ENCODE results near the gene MRPL4. TPM values are rescaled to one million over a fixed set of nuclear protein-coding genes. Genes with fewer than 3 reads are reported as not detected.
"Not testable (repeated sequence)": the region's sequence is repeated elsewhere in the genome, so short reads cannot be mapped to it uniquely, and the experiment has no call there.

MRPL4 gene
- polyA plus RNA-seq, 3 donors: 47.5 to 58.3 (median 58.1) TPM

GRCh38 chr19:10227026-10227971 lies 24.7 kb upstream of the MRPL4 start:
- no peak for DNase-seq

DNA sequence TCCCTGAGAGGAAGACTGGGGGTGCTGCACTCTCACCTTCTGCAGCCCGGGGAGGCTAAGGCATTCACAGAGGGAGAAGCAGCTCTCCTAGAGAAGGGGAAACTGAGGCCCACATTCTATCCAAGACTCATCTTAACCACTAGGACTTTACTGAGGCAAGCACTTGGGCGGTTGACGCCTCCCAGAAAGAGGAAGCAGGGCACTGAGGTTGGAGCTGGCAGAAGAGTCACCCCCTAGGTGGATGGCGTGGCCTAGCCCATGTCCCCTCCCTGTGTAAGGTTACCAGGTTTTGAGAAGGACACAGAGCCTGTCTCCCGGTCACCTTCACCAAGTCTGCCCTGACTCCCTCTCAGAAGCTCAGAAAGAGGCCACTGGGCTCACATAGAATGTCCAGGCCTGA lies 23.6 kb upstream of the MRPL4 start:
- DNase-seq: no peak

DNA sequence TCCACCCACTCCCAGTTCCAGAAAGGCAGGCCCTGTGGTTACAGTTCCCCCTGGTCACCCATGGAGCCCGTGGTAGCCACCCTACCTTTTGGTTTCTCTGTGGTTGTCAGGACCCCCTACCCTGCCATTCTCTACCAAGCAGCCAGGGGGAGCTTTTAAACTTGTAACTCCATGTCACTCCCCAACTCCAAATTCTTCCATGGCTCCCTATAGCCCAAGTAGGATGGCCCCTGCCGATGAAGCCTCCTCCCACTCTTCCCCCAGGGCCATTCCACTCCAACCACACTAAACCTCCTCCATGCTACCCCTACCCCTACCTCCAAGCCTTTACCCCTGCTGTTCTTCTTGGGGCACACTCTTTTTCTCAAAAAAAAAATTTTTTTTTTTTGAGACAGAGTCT lies 23.1 kb upstream of the MRPL4 start:
- no peak for DNase-seq

DNA sequence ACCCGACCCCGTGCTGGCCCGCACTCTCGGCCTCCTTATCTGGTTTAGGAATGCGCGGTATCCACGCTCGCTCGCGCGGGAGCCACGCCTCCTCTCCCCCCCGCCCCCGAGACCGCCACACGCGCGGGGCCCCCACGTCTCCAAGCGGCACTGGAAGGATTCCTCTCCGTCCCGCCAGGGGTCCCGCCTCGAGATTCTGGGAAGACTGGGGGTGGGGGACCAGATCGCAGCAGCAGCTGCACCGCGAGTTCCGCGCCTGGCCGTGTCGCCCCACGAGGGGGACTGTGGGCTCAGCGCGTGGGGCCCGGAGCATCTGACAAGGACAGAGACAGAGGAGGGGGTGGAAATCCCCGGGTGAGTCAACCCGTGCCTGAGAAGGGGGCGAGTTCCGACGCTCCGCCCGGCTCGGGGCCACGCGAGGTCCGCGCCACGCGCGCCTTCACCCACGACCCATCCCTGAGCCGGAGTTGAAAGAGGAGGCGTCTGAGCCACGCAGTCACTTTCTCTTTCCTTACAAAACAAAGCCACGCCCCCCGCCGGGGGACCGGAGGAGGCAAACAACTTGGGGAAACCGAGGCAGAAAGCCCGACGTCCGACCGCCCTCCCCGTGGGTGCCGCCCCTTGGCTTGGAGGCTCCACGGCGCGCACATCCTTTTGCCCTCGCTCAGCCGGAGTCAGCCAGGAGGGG lies 21.7 kb upstream of the MRPL4 start:
- DNase-seq: peak; percentile 45

GRCh38 chr19:10230861-10231611 lies 21.0 kb upstream of the MRPL4 start, which contains the start of gene S1PR2:
S1PR2 (minus strand) TSS chr19:10231331; CDS start chr19:10224905, 6,426 bp downstream.
- DNase-seq: peak; percentile 85

- DNase-seq: no peak
Observed at GRCh38 chr19:10231612-10232228, 20.3 kb upstream of the MRPL4 start.

DNA sequence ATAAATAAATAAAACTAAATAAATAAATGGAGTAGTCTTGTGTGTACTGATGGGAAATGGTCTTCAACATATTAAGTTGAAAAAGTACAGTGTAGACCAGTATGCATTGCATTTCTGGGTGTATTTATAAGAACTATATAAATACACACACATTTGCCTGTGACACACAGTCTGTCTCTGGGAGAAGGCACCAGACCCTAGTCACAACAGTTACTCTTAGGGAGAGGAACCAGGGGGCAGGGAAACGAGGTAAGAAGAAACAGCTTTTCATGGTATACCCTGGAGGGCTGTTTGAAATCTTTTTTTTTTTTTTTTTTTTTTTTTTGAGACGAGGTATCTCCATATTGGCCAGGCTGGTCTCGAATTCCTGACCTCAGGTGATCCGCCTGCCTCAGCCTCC lies 18.1 kb upstream of the MRPL4 start:
- DNase-seq: no peak

- no peak for DNase-seq
Observed at GRCh38 chr19:10235003-10235402, 17.0 kb upstream of the MRPL4 start.

DNA sequence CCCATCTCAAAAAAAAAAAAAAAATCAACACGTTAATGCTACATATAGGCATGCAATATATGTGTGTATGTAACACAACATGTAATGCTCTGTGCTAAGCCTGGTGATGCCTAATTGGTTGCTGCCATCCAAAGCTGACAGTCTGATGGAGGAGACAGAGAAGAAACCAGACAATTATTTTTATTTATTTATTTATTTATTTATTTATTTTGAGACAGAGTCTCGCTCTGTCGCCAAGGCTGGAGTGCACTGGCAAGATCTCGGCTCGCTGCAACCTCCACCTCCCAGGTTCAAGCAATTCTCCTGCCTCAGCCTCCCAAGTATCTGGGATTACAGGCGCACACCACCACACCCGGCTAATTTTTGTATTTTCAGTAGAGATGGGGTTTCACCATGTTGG lies 16.6 kb upstream of the MRPL4 start:
- not testable (repeated sequence) for DNase-seq

DNA sequence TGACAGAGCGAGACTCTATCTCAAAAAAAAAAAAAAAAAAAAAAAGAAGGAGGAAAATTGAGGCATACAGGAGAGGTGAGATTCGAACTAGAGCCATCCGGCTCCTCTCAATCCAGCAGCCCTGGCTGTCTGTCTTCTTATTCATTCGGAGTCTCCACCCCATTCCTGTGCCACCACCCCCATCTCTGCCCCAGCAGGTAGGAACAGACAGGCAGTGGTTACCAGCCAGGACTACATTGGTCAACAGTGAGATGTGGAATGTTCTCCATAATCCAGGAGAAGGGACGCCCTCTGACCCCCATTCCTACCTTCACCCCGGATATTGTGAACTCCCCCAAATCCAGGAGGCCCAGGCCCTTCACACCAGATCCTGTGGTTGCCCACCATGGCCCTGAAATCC lies 14.3 kb upstream of the MRPL4 start:
- DNase-seq: no peak

DNA sequence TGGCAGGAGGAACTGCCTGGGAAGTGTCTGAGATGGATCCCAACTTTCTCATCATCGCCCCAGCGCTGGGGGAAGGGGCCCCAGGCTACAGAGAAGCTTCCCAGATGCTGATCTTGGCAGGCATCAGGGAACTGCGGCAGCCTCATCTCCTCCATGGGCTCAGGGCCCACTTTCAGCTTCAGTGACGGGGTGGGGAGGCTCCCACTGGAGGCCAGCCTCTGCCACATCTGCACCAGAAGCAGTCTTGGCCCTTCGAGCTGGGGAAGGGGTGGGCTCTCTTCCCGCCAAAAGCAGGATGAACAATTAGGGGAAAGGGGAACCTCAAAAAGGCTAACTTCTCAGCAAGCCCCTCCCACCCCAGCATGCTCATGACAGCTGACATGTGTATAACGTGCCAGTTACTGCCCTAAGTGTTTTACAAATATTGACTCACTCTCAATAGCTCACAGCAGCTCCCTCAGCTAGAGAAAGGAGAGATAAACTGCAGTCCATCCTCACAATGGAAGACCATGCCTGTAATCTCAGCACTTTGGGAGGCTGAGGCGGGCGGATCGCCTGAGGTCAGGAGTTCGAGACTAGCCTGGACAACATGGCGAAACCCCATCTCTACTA lies 13.7 kb upstream of the MRPL4 start:
- DNase-seq: peak; percentile 60

DNA sequence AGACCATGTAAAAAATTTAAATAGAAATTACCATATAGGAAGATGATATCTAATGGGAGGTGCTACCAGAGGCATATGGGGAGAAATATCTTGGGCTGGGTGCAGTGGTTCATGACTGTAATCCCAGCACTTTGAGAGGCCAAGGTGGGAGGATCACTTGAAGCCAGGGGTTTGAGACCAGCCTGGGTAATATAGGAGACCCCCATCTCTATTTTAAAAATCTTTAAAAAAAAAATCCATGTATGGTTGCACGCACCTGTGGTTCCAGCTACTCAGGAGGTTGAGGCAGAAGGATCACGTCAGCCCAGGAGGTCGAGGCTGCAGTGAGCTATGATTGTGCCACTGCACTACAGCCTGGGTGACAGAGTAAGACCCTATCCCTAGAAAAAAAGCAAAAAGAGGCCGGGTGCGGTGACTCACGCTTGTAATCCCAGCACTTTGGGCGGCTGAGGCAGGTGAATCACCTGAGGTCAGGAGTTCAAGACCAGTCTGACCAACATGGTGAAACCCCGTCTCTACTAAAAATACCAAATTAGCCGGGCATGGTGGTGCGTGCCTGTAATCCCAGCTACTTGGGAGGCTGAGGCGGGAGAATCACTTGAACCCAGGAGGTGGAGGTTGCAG lies 10.1 kb upstream of the MRPL4 start:
- not testable (repeated sequence) for DNase-seq

- no peak for DNase-seq
Observed at GRCh38 chr19:10243606-10244005, 8.4 kb upstream of the MRPL4 start.

DNA sequence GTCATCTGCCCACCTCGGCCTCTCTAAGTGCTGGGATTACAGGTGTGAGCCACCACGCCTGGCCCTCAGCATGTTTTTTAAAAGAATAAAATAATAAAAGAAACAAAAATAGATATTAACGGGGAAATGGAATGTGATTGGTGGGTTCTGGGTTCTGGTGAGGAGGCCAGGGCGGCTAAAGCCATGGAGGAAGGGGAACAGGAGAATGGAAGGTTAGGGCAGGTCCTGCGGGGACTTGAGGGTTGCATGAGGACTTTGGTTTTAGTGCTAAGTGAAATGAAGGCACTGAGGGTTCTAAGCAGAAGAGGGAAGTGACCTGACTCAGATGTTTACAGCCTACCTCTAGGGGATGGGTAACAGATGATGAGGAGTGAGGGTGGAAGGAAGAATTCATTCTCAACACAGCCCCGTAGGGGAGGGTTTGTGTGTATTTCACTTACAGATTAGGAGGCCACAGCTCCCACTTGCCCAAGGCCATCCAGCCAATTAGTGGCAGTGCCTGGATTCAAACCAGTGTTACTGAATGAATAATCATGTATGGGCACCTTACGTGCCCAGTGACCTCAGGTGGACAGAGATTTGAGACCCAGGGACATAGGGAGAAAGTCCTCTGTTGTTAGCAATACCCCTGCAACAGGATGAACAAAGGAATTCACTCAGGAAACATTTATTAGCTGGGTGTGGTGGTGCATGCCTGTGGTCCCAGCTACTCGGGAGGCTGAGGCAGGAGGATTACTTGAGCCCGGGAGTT lies 6.7 kb upstream of the MRPL4 start:
- no peak for DNase-seq

DNA sequence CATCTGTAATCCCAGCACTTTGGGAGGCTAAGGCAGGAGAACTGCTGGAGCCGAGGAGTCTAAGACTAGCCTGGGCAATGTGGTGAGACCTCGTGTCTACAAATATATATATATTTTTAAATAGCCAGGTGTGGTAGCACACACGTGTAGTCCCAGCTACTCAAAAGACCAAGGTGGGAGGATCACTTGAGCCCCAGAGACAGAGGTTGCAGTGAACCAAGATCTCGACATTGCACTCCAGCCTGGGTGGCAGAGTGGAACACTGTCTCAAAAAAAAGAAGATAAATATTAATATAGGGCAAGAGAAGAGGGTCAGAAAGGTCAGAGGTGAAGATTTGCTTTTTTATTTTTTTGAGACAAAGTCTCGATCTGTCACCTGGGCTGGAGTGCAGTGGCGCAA lies 5.5 kb upstream of the MRPL4 start:
- no peak for DNase-seq

DNA sequence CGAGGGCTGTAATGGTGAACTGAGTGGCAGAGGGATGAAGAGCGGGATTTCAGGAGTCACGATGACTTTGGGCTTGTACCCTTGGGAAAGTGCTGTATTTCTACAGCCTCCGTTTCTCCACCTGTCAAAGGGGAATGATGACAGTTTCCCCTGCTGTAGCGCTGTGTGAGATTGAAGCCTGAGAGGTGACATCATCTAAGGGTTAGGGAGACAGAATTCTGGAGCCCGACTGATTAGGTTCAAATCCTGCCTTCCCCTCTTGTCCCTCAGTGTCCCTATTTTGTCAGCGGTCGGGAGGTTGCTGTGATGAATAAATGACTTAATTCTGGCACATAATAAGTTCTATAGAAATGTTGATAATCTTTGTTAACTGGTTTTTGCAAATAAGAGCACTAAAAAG lies 693 bp downstream of the MRPL4 start:
- no peak for DNase-seq

GRCh38 chr19:10254244-10254643 lies 2.2 kb downstream of the MRPL4 start:
- no peak for DNase-seq

DNA sequence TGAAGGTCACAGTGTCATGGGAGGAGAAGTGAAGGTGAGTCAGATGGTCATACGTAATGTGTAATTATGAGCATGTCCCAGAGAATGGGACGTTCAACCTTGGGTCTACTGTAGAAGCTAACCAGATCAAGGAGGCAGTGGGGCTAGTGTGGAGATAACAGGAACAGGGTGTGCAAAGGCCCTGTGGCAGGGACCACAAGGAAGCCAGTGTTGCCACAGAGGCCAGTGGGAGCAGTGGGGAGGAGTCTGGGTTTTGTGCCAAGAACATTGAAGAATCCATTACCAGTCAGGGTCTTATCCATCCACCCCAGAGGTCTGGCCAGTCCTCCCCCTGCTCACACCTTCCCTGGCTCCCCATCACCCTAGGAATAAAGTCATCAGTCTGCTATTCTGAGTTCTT lies 3.3 kb downstream of the MRPL4 start:
- no peak for DNase-seq

- DNase-seq: no peak
Observed at GRCh38 chr19:10256551-10256950, 4.5 kb downstream of the MRPL4 start.

- no peak for DNase-seq
Observed at GRCh38 chr19:10256970-10257615, 5.1 kb downstream of the MRPL4 start.

Measured in renal pelvis (tissue), 4 donors.